GM12878 (cell line): Measurements from ENCODE around the gene CCDC107. TPM values are rescaled to one million over a fixed set of nuclear protein-coding genes. Genes with fewer than 3 reads are reported as not detected.

Experiments used
- ASH2L ChIP-seq: fragments of 300-600, 200-600 bp; sonication (generic); IDR thresholded peaks from 2 replicates; pipeline ENCODE4 v1.6.1; 2017; ENCODE audit warnings: low read depth, mild to moderate bottlenecking, borderline replicate concordance
- ETV6 ChIP-seq, 2 experiments: fragments of 450-650 bp in 1 of 2; IDR thresholded peaks in 1 of 2; conservative IDR thresholded peaks in 1 of 2; 2 replicates each; pipeline ENCODE4 v1.6.1; 2014; ENCODE audit warnings: antibody characterized with exemption in 1 of 2, borderline replicate concordance in 1 of 2, low read depth in 1 of 2, mild to moderate bottlenecking in 1 of 2, moderate library complexity in 1 of 2
- JUNB ChIP-seq: IDR thresholded peaks from 2 replicates; pipeline ENCODE4 v1.6.1; 2016; ENCODE audit warnings: antibody characterized with exemption, mild to moderate bottlenecking
- NFYB ChIP-seq: IDR thresholded peaks from 2 replicates; pipeline ENCODE4 v1.6.1; 2011; ENCODE audit warnings: low read depth, mild to moderate bottlenecking, low read length, improper control_type of control experiment, moderate library complexity; ENCODE audit not compliant: insufficient read depth
- NR2C2 ChIP-seq: IDR thresholded peaks from 2 replicates; pipeline ENCODE4 v1.6.1; 2011; ENCODE audit warnings: borderline replicate concordance, low read depth; ENCODE audit not compliant: control insufficient read depth, insufficient read length
- PRDM15 ChIP-seq: fragments of 450-650 bp; formaldehyde crosslinking; IDR thresholded peaks from 2 replicates; pipeline ENCODE4 v1.4.0; 2020; ENCODE audit warnings: mild to moderate bottlenecking, moderate library complexity
- RELB ChIP-seq: fragments of 450-650 bp; IDR thresholded peaks from 2 replicates; pipeline ENCODE4 v1.6.1; 2017; ENCODE audit warnings: low read depth, mild to moderate bottlenecking, moderate library complexity
- SIN3A ChIP-seq: IDR thresholded peaks from 2 replicates; pipeline ENCODE4 v1.6.1; 2012; ENCODE audit warnings: low read depth, low read length, improper control_type of control experiment
- SP1 ChIP-seq: IDR thresholded peaks from one replicate; pipeline ENCODE4 v1.6.1; 2011; ENCODE audit warnings: low read depth, low read length
- STAT3 ChIP-seq: IDR thresholded peaks from 2 replicates; pipeline ENCODE4 v1.6.1; 2011; ENCODE audit warnings: low read depth, low read length, improper control_type of control experiment
- TARDBP ChIP-seq: IDR thresholded peaks from 2 replicates; pipeline ENCODE4 v1.6.1; 2016; ENCODE audit warnings: borderline replicate concordance
- TCF7 ChIP-seq: IDR thresholded peaks from 2 replicates; pipeline ENCODE4 v1.6.1; 2014; ENCODE audit warnings: antibody characterized with exemption, borderline replicate concordance
- USF1 ChIP-seq: IDR thresholded peaks from 2 replicates; pipeline ENCODE4 v1.6.1; 2011; ENCODE audit warnings: borderline replicate concordance, low read depth, mild to moderate bottlenecking, moderate library complexity, mixed read lengths, low read length; ENCODE audit not compliant: insufficient read depth; ENCODE audit errors: extremely low read length
- WRNIP1 ChIP-seq: IDR thresholded peaks from 2 replicates; pipeline ENCODE4 v1.6.1; 2011; ENCODE audit warnings: low read depth, low read length, improper control_type of control experiment, borderline replicate concordance
- ZBTB11 ChIP-seq: fragments of 450-650 bp; formaldehyde crosslinking; IDR thresholded peaks from 2 replicates; pipeline ENCODE4 v1.5.0; 2022; ENCODE audit warnings: mild to moderate bottlenecking, missing genetic modification characterization
- ZBTB4 ChIP-seq: fragments of 450-650 bp; formaldehyde crosslinking; IDR thresholded peaks from 2 replicates; pipeline ENCODE4 v1.4.0; 2022; ENCODE audit warnings: mild to moderate bottlenecking, moderate library complexity
- ZNF274 ChIP-seq: IDR thresholded peaks from one replicate; pipeline ENCODE4 v1.8.0; 2011; ENCODE audit not compliant: insufficient read length, insufficient read depth
- polyA plus RNA-seq, 11 experiments: library from polyadenylated mRNA; depleted of rRNA in 4 of 11; unstranded in 6 of 11; stranded (reverse) in 5 of 11; fragments of >200 nt; fragmentation: Nextera tagmentation in 4 of 11; fragmentation: Illumina TruSeq in 1 of 11; extraction: Ambion mirVana in 4 of 11; extraction: Trizol in 1 of 11; gene quantifications; 1 replicate in 1 of 11; 2 replicates in 10 of 11; pipeline versions ENCODE4 v1.2.1 to v1.2.3, GENCODE V29; 2011 to 2016; ENCODE audit warnings: inconsistent platforms in 2 of 11, missing spikeins in 2 of 11, low read depth in 1 of 11
- total RNA-seq, 4 experiments: library from RNA; depleted of rRNA in 3 of 4; stranded (reverse); fragments of >200 nt in 3 of 4; fragmentation: Illumina TruSeq in 1 of 4; extraction: Trizol in 1 of 4; gene quantifications; 2 replicates each; pipeline versions ENCODE4 v1.2.1 to v1.2.3, GENCODE V29; 2013 to 2021

Gene CCDC107
- total and polyA plus RNA-seq, 10 of the 15 experiments (the other 5 are each of a cell fraction or from before 2014, with no cell fraction given): 0.19 to 18.3 (median 10.6) TPM

GRCh38 chr9:35619800-35620158 is 38.3 kb upstream of the CCDC107 start (continued):
- TF ChIP-seq RELB (no peak), STAT3 (no peak), SP1 (peak; percentile 7), JUNB (no peak), ASH2L (no peak), ZBTB11 (no peak), ETV6 (conservative IDR thresholded peaks at IDR 0.05 in 1 of 2, IDR thresholded peaks at IDR 0.05 in 1 of 2; ENCODE audit: borderline replicate concordance in 1 of 2, low read depth in 1 of 2) (no peak), ZNF274 (no peak), ZBTB4 (CRISPR knock-in tag) (no peak), NR2C2 (no peak), PRDM15 (CRISPR knock-in tag) (no peak), WRNIP1 (no peak), TARDBP (no peak), NFYB (no peak), TCF7 (no peak), USF1 (no peak), SIN3A (no peak)
